H1 (cell line): ENCODE data around the gene CYP27B1. TPM values are rescaled to one million over a fixed set of nuclear protein-coding genes. Genes with fewer than 3 reads are reported as not detected.

Source experiments
- ASH2L ChIP-seq: fragments of 200-600, 300-600 bp; sonication (generic); IDR thresholded peaks from one replicate; pipeline ENCODE4 v1.7.1; 2017; ENCODE audit warnings: low read length
- BRCA1 ChIP-seq: IDR thresholded peaks from 2 replicates; pipeline ENCODE4 v1.6.1; 2012; ENCODE audit warnings: low read depth, low read length, improper control_type of control experiment
- KDM5A ChIP-seq: fragments of 200-600 bp; IDR thresholded peaks from 2 replicates; pipeline ENCODE4 v1.7.1; 2012; ENCODE audit warnings: mild to moderate bottlenecking, low read length, inconsistent platforms, mixed read lengths
- PHF8 ChIP-seq: fragments of 200-600 bp; sonication (generic); conservative IDR thresholded peaks from 2 replicates; pipeline ENCODE4 v1.7.1; 2012; ENCODE audit warnings: low read depth, mild to moderate bottlenecking, inconsistent platforms, low read length, moderate library complexity
- RFX5 ChIP-seq: IDR thresholded peaks from 2 replicates; pipeline ENCODE4 v1.6.1; 2011; ENCODE audit warnings: low read depth, low read length, improper control_type of control experiment, borderline replicate concordance
- SIN3A ChIP-seq, 2 experiments: IDR thresholded peaks in 1 of 2; conservative IDR thresholded peaks in 1 of 2; 2 replicates each; pipeline ENCODE4 v1.6.1; 2011 to 2012; ENCODE audit warnings: low read length in 2 of 2, improper control_type of control experiment in 1 of 2, low read depth in 1 of 2, mild to moderate bottlenecking in 1 of 2
- SRF ChIP-seq: IDR thresholded peaks from 2 replicates; pipeline ENCODE4 v1.6.1; 2011; ENCODE audit warnings: mild to moderate bottlenecking, low read depth, low read length, moderate library complexity
- TCF12 ChIP-seq: IDR thresholded peaks from 2 replicates; pipeline ENCODE4 v1.6.1; 2011; ENCODE audit warnings: low read depth, mild to moderate bottlenecking, low read length
- polyA plus RNA-seq, 7 experiments: library from polyadenylated mRNA; depleted of rRNA in 3 of 7; stranded (reverse) in 5 of 7; unstranded in 2 of 7; fragments of >200 nt in 5 of 7; fragments of 200-250 nt in 2 of 7; gene quantifications; 1 replicate in 5 of 7; 2 replicates in 1 of 7; 4 replicates in 1 of 7; pipeline versions ENCODE4 v1.2.1 to v1.2.3, GENCODE V29; 2011 to 2013; ENCODE audit warnings: missing spikeins in 2 of 7, mixed read lengths in 2 of 7
- total RNA-seq: library from RNA; stranded (reverse); fragmentation: NEBNext Ultra II Directional; extraction: Animal tissue kit (Norgen Biotek cat#: 25700); gene quantifications from 2 replicates; pipeline ENCODE4 v1.2.1, GENCODE V29; 2021

The CYP27B1 gene
- total and polyA plus RNA-seq, 2 of the 8 experiments (the other 6 are each of a cell fraction or from before 2014, with no cell fraction given): 2.9 to 3.3 TPM

GRCh38 chr12:57765003-57765697 lies 1.7 kb downstream of the CYP27B1 start (continued):
- TF ChIP-seq PHF8: peak; percentile 27; the same call in 1 of the 2 replicates
- no peak for TF ChIP-seq BRCA1
- no peak for TF ChIP-seq SRF
- TF ChIP-seq SIN3A (conservative IDR thresholded peaks at IDR 0.05 in 1 of 2, IDR thresholded peaks at IDR 0.05 in 1 of 2; ENCODE audit: low read depth in 1 of 2, low read length in 2 of 2): peak in 1 of 2 experiments; percentile 63; a peak in 2 of 4 replicates
- no peak for TF ChIP-seq TCF12
- TF ChIP-seq KDM5A: no peak
- no peak for TF ChIP-seq RFX5
- TF ChIP-seq ASH2L: peak; percentile 84
